Fibroblast of skin of right quadriceps (primary cell): Measurements from ENCODE around the gene NAP1L4.

Experiments used
- DNase-seq: peaks from one replicate; pipeline ENCODE4 v3.0.0-alpha.2; 2013

The NAP1L4 gene

DNA sequence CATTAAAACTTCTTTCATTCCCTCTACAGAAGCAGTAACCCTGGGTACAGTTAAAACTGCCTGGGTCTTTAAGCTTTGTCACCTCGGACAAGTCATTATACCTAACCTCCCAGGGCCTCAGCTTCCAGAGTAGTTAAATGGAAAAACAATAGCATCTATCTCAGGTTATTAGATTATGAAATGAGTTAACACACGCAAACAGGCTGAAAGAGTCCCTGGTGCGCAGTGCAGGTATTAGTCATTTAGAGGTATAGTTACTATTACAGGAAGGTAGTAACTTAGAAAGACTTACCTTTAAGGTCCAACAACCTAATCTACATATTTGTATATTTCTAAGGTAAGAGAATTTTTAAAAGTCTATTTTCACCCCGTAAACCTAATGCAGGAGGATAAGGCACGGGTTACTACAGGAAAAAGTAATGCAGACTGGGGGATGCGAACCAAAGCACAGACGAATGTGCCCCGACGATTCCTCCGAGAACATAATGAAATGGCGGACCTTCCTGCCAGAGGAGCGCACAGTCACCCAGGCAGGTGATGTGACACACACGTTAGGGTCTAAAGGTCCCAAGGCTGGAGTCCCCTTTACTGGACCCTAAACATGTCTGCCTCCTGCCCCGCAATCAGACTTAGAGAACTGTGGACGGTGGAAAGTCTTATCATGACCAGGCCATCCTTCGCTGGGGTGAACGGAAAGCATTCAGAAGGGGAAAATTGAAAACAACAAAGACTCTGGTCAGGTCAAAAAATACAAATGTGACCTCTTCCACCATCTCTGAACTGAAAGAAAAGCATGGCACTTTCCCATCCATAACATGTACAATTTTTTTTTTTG is 1.3 kb downstream of the NAP1L4 start:
- DNase-seq, result no peak

DNA sequence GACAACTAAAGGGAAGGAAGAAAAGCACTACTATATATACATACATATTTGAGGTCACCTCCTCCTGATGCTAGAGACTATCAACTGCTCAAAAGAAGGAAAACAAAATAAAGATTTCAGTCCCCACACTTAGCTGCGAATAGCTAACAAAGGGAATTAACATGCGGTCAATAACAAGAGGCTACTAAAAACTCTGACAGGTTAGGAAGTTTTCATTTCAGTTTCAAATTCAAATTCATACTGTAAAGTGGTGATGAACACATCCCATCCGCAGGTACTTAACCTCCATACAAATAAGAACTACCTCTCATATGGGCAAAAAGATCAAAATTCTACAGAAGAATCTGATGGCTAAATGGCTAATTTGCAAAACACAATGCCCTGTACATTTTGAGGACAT is 2.6 kb downstream of the NAP1L4 start:
- no peak for DNase-seq

DNA sequence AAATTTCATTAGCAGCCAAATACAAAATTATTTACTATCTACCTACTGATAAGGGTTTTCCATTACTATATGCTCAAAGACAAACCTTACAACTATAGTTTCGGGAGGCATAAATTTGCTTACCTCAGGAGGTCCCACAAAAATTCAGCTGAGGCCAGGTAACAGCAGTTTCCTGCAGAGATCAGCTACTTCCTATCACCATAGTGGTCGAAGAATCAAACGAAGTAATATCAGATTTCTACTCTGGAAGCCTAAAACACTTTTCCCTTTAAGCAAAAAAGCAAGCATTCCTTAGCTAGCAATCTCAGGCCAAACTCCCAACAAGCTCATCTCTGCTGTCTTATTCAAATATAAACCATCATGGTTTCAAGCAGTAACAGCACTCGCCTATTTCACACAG is 3.1 kb downstream of the NAP1L4 start:
- no peak for DNase-seq

DNA sequence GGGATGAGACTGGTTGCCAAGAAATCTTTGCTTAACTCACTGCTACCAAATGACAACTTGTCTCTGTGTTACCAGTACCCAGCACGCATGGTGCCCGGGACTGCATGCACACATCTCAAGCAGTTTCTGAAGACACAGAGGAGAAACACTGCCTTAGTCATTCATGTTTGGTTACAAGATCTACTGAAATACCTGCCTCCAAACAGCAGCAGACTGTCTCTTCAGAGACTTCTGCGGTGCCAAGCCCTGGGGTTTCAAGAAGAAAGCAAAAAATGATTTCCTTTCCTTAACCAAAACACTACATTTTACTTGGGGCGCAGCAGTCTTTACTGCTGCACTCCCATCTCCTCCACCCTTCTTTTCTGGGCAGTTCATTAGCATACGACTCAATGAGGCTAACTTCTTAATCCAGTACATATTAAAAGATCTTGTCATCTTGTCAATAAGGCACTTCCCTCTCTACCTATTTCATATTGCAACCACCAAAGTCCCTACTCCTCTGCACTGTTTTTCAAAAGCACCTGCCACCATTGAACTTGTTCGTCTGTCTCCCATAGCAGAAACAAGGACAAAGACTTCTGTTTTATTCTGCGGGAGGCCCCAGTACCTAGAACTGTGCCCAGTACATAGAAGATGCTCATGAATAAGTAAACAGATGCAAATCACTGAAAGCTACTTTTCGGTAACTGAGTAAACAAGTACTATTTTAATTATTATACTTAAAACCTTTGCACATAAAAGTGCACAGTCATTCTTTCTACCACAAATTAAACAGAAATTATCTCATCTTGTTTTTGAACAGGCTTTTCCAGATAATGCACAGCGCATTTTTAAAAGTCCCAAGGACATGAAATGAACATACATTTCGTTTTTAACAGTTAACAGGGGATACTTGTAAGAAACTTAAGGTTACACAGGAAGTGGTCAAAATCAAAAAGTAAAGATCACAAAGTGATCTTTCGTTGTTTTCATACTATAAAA is 4.0 kb downstream of the NAP1L4 start:
- DNase-seq, result no peak

DNA sequence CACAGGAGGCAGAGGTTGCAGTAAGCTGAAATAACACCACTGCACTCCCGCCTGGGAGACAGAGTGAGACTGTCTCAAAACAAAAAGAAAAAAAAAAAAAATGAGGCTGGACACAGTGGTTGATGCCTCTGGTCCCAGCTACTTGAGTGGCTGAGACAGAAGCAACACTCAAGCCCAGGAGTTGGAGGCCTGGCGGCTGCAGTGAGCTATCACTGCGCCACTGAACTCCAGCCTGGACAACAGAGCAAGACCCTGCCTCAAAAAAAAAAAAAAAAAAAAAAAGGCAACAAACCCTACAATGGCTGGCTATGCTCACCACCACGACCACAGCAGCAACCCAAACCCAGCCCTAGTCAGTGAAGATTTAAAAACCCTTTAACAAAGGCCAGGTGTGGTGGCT is 8.2 kb downstream of the NAP1L4 start:
- no peak for DNase-seq

DNA sequence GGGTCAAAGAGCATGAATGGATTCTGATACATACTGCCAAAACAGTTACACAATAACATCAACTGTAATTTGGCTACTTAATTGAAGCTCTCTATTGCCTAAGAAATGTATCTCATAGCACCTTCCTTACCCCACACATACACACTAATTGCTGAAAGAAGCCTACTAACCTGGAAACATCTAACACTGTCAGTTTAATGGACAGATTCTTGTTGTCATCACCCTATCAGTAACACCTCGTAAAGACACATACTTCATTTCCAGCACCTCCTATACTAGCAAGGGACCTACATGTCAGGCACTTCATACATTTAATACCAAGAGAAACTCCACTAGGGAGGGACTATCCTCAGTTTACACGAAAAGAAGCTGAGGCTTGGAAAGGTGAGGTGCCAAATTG is 9.9 kb downstream of the NAP1L4 start:
- no peak for DNase-seq

DNA sequence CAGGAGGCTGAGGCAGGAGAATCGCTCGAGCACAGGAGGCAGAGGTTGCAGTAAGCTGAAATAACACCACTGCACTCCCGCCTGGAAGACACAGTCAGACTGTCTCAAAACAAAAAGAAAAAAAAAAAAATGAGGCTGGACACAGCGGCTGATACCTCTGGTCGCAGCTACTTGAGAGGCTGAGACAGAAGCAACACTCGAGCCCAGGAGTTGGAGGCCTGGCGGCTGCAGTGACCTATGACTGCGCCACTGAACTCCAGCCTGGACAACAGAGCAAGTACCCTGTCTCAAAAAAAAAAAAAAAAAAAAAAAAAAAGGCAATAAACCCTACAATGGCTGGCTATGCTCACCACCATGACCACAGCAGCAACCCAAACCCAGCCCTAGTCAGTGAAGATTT is 11.0 kb downstream of the NAP1L4 start:
- no peak for DNase-seq

DNA sequence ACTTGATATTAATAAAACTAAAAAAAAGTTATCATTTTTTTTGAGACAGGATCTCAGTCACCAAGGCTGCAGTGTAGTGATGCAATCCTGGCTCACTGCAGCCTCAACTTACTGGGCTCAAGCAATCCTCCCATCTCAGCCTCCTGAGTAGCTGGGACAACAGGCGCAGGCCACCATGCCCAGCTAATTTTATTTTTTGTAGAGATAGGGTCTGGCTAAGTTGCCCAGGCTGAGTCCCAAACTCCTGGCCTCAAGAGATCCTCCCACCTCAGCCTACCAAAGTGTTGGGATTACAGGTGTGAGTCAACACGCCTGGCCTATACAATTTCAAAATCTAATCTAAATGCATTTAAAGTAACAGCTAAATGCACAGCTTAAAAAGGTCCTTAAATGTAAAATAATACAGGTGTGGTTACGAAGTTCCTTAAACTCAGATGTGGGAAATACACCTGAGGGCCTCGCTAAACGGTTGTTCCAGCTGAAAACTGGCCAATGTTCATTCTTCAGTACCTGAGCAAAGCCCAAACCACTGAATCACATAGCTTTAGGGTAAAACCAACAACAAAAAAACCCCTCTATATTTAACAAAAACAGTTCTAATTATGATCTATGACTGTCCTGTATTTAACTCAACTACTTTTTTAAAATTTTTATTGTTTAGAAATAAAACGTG is 11.8 kb downstream of the NAP1L4 start:
- DNase-seq, result no peak

DNA sequence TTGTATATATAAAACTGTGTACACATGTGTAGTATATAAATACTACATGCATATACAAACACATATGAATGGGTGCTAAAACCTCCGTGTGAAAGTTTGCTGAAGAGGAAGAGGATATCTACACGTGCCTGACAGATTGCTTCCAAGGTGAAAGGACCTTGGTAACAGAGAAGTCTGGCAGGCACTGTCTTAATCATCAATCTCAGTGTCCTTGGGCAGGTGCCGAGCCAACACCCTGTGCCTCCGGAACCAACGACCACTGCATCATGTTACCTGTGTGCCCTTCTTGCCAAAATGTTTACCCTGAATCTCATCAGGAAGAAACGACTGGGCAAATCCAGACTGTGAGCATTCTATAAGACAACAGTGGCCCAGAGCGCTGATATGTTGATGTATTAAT is 15.0 kb downstream of the NAP1L4 start:
- DNase-seq, result no peak

DNA sequence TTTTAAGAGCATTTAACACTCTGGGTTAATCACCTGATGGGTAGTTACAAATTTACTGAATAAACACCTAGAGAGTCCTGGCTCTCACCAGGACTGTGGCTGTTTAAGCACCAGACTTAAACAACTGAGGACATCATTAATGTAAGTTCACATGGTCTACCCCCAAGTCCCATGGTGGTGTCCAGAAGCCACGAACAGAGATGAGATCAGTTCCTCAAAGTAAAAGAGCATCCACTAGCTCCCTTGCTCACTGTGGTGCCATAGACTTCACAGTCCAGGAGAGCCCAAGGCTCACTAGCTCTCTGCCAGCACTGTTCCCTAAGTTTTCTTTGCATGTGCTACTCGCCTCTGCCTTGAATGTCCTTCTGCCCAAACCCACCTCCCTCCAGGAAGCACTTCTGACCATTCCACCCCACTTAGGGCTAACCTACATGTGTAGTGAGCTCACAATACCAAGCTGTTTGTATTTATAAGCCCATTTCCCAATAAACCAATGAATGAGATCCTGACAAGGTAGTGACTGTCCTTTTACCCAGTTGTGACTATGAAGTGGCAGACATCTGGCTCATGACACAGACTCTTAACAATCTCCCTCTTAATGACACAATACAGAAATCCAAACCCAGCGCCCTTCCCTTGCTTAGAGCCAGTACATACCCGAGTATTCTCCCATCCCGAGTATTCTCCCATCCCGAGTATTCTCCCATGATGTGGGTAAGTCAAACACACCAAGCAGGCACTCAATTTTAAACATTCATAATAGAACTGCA is 15.7 kb downstream of the NAP1L4 start:
- DNase-seq, result no peak

DNA sequence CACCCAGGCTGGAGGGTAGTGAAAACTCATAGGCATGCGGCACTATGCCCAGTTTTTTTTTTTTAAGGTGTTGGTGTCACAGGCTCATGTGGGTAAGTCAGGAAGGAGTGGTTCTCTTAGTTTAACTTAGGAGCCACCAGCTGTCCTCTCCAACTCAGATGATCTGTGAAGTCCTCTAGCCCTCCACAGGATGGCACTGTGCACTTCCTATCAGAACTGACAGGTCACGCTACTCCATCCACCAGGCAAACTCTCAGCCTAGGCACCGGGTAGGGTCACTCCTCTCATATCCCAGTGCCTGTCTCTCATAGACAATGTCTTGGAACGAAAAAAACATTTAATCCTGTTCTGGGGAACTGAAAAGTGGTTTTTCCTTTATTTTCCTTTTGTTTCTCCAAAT is 16.5 kb downstream of the NAP1L4 start:
- DNase-seq, result no peak

DNA sequence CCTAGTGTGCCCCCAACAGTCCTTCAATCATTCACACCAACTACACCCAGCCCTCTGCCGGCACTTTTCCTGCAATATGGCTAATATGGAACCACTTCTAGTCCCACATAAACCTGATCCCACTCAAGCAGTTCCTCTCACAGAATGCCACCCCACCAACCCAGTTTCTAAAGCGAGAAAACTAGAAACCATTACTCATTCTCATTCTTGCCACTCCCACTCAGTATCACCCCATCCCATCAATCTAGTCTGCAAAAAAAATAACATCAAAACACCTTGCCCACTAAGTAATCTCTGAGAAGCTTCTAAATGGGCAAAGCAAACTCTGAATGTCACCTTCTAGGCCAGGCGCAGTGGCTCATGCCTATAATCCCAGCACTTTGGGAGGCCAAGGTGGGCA is 17.9 kb downstream of the NAP1L4 start:
- DNase-seq, result no peak

DNA sequence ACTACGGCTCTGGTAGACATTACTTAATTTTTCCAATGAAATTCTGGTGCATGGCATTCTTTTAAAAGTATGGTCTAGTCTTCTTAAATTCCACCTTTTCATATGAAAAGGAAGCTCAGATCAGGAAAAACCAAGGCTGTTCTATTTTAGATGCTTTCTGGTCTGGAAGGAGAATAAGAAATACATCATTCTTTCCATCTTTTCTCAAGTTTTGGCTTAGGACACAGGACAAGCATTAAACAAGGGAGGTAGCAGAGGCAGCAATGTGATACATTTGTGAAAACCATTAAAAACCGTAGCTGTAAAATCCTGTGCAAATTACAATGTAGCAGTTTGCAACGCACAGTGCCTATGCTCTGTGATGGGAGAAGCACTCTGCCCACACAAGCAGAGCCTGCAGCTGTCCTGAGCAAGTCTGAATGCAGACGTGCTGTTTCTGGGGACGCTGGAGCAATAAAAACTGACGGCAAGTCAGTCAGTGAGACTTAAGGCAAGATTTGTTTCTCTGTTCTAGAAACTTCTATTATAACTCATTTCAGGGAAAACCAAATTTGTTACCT is 23.7 kb downstream of the NAP1L4 start:
- DNase-seq, result no peak

DNA sequence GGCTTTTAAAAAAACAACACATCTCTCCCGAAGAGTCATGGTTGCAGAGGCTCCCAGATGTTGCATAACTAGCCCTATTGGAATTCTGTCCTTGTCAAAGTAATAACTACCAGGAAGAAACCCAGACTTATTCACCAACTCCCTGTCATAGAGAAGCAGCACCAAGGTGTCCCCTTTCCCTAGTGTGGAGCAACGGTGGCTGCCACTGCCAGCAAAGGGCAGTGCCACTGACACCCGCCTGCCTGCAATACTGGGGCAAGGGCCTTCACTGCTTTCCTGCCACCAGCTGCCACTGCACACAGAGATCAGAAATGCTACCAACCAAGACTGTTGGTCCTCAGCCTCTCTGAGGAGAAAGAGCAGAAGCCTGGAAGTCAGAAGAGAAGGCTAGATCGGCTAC is 27.3 kb downstream of the NAP1L4 start:
- no peak for DNase-seq

DNA sequence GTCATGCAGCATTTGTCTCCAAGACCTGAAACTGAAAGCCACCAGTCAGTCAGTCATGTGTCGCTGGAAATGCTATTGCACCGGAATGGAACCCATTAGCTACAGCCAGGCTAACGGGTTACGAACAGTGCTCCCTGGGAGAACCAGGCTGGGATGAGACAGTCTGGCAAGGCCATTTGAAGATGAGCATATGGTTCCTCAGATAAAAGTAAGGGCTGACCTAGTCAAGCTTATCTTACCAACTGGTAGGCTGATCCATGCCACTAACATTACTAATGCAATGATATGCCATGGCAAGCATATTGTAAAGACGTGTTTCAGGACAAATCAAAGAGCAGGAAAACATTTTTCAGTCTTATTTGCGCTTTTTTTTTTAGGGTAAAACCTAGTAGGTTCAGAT is 28.4 kb downstream of the NAP1L4 start:
- DNase-seq, result no peak

DNA sequence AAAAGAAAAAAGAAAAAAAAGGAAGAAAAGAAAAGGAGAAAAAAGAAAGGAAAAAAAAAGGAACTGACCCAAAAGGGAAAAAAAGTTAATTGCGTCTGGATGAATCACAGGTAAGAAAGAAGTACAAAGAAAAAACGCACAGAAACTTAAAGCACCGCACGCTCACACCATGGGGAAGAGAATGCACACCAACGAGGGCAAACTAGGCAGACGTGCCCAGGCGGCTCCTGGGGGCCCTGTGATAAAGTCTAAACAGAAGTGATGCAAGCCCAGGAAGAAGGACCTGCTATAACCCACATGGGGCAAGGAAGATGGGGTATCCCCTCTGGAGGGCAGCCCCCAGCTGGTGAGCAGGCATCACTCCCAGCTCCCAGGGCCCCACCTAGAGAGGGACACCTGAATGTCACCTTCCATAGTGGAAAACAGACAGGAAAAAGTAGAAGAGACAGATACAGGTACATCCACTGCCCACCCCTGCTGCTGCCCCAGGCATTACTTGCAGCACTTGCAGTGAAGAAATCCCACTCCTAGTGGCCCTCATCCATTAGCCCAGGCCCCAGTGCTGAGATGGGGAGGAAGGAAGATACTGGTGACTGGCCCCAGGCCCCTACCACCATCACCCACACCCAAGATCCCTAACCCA is 28.9 kb downstream of the NAP1L4 start:
- no peak for DNase-seq

DNA sequence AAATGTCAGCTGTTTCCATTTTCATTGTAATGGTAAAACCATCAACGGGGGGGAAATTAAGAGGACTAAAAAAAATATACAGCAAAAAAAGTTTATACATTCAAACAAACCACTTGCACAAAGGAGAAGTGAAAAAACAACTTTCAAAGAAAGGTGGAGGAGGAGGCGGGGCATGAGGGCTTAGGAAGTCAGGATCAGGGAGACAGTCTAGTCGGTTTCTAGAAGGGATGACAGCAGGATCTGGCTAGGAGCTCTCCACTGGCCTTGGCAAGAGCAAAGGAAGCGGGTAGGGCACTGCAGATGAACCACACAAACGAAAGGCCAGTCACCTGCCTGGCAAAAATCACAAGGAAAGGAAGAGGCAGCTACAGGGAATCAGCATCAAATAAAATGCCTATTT is 31.0 kb downstream of the NAP1L4 start:
- DNase-seq, result no peak

DNA sequence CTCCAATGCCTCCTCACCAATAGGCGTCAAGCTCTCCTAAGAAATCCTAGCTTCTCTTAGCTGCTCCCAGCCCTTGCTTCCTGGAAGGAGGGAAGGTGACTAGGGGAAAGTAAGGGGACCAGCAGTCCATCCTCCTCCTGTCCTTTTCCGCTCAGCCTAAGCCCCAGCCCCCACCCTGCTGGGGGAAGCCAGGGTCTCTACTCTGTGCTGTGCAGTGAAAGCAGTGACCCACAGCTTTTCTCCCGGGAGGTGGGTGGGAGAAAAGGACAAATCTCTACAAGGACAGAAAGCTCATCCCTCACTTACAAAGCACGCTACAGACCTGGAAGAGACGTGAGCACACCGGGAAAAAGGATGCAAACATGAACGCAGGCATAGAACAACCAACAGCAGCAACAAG is 32.0 kb downstream of the NAP1L4 start:
- no peak for DNase-seq

DNA sequence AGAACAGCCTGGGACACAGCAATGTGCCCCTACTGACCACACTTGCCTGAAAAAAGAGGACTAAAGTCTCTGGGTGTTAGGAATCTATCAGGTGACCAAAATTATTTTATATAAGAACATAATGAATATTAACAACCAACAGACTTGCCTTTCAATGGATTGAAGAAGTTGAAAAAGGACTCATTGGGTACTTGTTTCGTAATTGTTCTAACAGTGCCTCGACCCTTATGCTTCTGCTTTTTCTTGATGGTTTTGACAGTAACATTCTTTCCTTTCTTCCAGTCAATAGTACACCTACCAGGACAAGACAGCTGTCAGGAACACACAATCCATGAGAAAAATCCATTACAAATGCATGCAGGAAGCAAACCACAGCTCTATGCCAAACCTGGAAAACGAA is 33.9 kb downstream of the NAP1L4 start:
- DNase-seq, result no peak

DNA sequence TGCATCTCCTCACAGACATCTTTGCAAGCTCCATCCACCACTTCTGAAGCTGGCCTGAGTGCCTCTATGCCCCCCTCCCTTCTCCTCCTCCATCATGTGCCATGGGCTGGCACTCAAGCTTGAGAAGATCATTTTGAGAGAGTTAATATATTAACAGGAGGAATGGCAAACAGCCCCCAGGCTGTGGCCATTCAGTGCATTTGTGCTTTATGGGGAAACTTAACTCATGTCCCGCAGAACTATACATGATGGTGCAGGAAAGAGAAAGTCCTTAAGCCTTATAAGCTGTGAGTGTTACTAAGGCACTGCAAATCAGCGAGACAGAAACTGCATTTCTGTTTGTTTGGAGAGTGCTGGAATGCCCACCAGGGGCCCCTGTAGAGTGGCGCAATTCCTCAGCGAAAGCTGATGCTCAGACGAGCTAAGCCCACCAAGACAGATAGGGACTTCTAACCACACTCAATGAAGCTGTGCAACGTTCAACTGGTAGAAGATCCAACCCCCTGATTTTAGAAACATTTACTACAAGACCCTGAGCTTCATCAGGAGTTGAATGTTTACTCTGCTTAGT is 36.1 kb downstream of the NAP1L4 start:
- no peak for DNase-seq

DNA sequence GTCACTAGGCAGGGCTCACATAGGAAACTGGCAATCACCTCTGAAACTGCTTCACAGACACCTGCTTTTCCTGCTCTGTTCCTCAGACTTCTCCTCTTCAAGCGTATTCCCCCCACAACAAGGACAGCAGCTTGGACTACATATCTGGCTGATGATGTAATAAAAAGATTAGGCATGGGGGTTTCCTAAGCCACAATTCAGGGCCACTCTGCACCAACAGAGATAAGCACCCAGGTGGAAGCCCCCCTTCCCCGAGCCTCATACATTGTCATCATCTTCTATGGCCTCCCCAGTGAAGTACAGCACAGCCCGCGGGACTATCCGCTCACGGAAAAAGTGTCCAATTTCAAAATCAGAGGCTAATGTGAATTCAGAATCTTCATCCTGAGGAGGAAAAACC is 37.9 kb downstream of the NAP1L4 start:
- no peak for DNase-seq

DNA sequence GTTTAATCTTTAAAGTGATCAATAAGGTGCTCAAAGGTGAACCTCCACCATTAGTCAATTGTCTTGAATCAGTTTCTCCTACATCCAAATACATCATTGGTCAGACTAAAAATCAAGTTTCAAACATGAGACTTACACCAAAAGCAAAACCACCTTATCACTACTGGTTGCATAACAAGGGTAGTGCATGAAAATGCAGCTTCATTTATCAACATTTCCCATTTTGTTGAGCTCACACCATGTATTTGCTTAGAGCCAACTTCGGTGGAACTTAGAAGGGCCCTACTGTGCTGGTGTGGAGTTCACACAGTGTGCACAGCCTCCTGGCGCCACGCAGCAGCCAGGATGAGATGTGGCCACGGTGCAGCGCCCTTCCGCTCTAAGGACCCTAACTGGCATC is 39.8 kb downstream of the NAP1L4 start:
- no peak for DNase-seq
